GM12878 (cell line): ENCODE measurements around the gene KAT2A. TPM values are rescaled to one million over a fixed set of nuclear protein-coding genes. Genes with fewer than 3 reads are reported as not detected.

Experiments used
- ATAC-seq: fragments of 200-7000 bp; cut with Tn5 transposase; 3 replicates; pipeline ENCODE4 v1.9.1; 2020; ENCODE audit warnings: mild to moderate bottlenecking, moderate library complexity
- BruUV-seq: library from RNA; stranded (reverse); fragments of 400-500 nt; replicated peaks from 2 replicates; lab custom pipeline; 2021; lab: Mats Ljungman, UMichigan
- CTCF ChIA-PET: fragments of 300-600 bp; sonication (Branson Sonifier 250); formaldehyde crosslinking; extraction: SDS; loops from one replicate; lab custom pipeline; 2021; ENCODE audit warnings: inconsistent platforms; lab: Yijun Ruan, JAX
- POLR2A ChIA-PET: fragments of 350-600 bp; formaldehyde crosslinking; extraction: SDS; loops from one replicate; lab custom pipeline; 2021; ENCODE audit warnings: inconsistent platforms; lab: Charles Lee
- RAD21 ChIA-PET: fragments of 300-600 bp; sonication (Branson Sonifier 250); formaldehyde crosslinking; loops from one replicate; lab custom pipeline; 2023; ENCODE audit warnings: antibody characterized with exemption; ENCODE audit not compliant: unreplicated experiment; lab: Charles Lee
- SMC1A ChIA-PET: fragments of 300-600 bp; sonication (Branson Sonifier 250); formaldehyde crosslinking; loops from one replicate; lab custom pipeline; 2023; ENCODE audit not compliant: unreplicated experiment, uncharacterized antibody; lab: Charles Lee
- DNase-seq: peaks from one replicate; pipeline ENCODE4 v3.0.0-alpha.2; 2011; ENCODE audit warnings: low read depth, low spot score
- FAIRE-seq: peaks from 3 replicates; lab custom pipeline; 2011; peaks lifted over from hg19 to GRCh38; lab: Jason Lieb, UNC
- H2AFZ ChIP-seq: 2 replicates; pipeline ENCODE4 v1.6.0; 2011; ENCODE audit warnings: low read depth, low read length, control low read depth; ENCODE audit not compliant: control insufficient read depth
- H3K27ac ChIP-seq: 2 replicates; pipeline ENCODE4 v1.5.1; 2011; ENCODE audit warnings: control low read depth; ENCODE audit not compliant: control insufficient read depth, insufficient read depth
- H3K27me3 ChIP-seq, 2 experiments: replicated peaks in 1 of 2; 2 replicates each; pipeline versions ENCODE4 v1.6.0 to v1.6.1; 2011; ENCODE audit warnings: low read length in 1 of 2; ENCODE audit not compliant: control insufficient read depth in 2 of 2, insufficient read depth in 2 of 2
- H3K36me3 ChIP-seq, 2 experiments: 2 replicates each; pipeline ENCODE4 v1.5.1; 2011; ENCODE audit warnings: low read length in 1 of 2; ENCODE audit not compliant: control insufficient read depth in 2 of 2, insufficient read depth in 2 of 2
- H3K4me1 ChIP-seq: 2 replicates; pipeline ENCODE4 v1.6.1; 2011; ENCODE audit warnings: mild to moderate bottlenecking, low read length, moderate library complexity, mixed read lengths; ENCODE audit not compliant: control insufficient read depth, insufficient read depth
- H3K4me2 ChIP-seq: 2 replicates; pipeline ENCODE4 v1.6.0; 2011; ENCODE audit warnings: control low read depth; ENCODE audit not compliant: control insufficient read depth, insufficient read depth
- H3K4me3 ChIP-seq: fragments of 200-600 bp; sonication (generic); 2 replicates; pipeline ENCODE4 v1.5.1; 2016
- H3K79me2 ChIP-seq: 2 replicates; pipeline ENCODE4 v1.6.0; 2011; ENCODE audit warnings: low read length; ENCODE audit not compliant: control insufficient read depth, insufficient read depth
- H3K9ac ChIP-seq: 2 replicates; pipeline ENCODE4 v1.8.0; 2011; ENCODE audit warnings: low read length, control low read depth, mixed read lengths; ENCODE audit not compliant: control insufficient read depth, insufficient read depth
- H3K9me3 ChIP-seq: replicated peaks from 3 replicates; pipeline ENCODE4 v1.5.1; 2011; ENCODE audit warnings: mild to moderate bottlenecking, low read length; ENCODE audit not compliant: control insufficient read depth, insufficient read depth
- H4K20me1 ChIP-seq: 2 replicates; pipeline ENCODE4 v1.6.0; 2011; ENCODE audit not compliant: control insufficient read depth, insufficient read depth
- BMI1 ChIP-seq: fragments of 450-650 bp; IDR thresholded peaks from 2 replicates; pipeline ENCODE4 v1.6.1; 2016; ENCODE audit warnings: mild to moderate bottlenecking, moderate library complexity, borderline replicate concordance
- EP300 ChIP-seq, 2 experiments: fragments of 150-350 bp in 1 of 2; IDR thresholded peaks; 2 replicates each; pipeline ENCODE4 v1.6.1; 2011 to 2012; ENCODE audit warnings: low read depth in 2 of 2, low read length in 2 of 2, borderline replicate concordance in 1 of 2, improper control_type of control experiment in 1 of 2, inconsistent platforms in 1 of 2; ENCODE audit not compliant: control insufficient read depth in 1 of 2
- FOXM1 ChIP-seq: IDR thresholded peaks from 2 replicates; pipeline ENCODE4 v1.6.1; 2012; ENCODE audit warnings: low read depth, mild to moderate bottlenecking, inconsistent platforms, low read length, moderate library complexity
- IRF5 ChIP-seq: fragments of 450-650 bp; IDR thresholded peaks from 2 replicates; pipeline ENCODE4 v1.6.1; 2017; ENCODE audit warnings: borderline replicate concordance
- NFYB ChIP-seq: IDR thresholded peaks from 2 replicates; pipeline ENCODE4 v1.6.1; 2011; ENCODE audit warnings: low read depth, mild to moderate bottlenecking, low read length, improper control_type of control experiment, moderate library complexity; ENCODE audit not compliant: insufficient read depth
- NR2C1 ChIP-seq: fragments of 450-650 bp; IDR thresholded peaks from 2 replicates; pipeline ENCODE4 v1.6.1; 2017; ENCODE audit warnings: antibody characterized with exemption, mild to moderate bottlenecking, moderate library complexity
- PAX8 ChIP-seq: fragments of 450-650 bp; IDR thresholded peaks from 2 replicates; pipeline ENCODE4 v1.6.1; 2017; ENCODE audit warnings: mild to moderate bottlenecking, moderate library complexity
- SKIL ChIP-seq: fragments of 450-650 bp; IDR thresholded peaks from 2 replicates; pipeline ENCODE4 v1.6.1; 2017; ENCODE audit warnings: mild to moderate bottlenecking, low read depth, inconsistent platforms; ENCODE audit not compliant: poor library complexity, severe bottlenecking
- SMAD5 ChIP-seq: IDR thresholded peaks from 2 replicates; pipeline ENCODE4 v1.6.1; 2016; ENCODE audit warnings: antibody characterized with exemption, low read depth
- USF2 ChIP-seq: IDR thresholded peaks from 2 replicates; pipeline ENCODE4 v1.6.1; 2011; ENCODE audit warnings: low read depth, low read length, improper control_type of control experiment, borderline replicate concordance
- ZBED1 ChIP-seq: IDR thresholded peaks from 2 replicates; pipeline ENCODE4 v1.6.1; 2016; ENCODE audit warnings: borderline replicate concordance
- ZZZ3 ChIP-seq: IDR thresholded peaks from 2 replicates; pipeline ENCODE4 v1.6.1; 2011; ENCODE audit warnings: low read depth; ENCODE audit not compliant: control insufficient read depth, insufficient read length
- WGBS: methylation state at CpG from one replicate; pipeline ENCODE4 v1.1.6; 2016; ENCODE audit warnings: low lambda C conversion rate; ENCODE audit not compliant: insufficient replicate concordance, insufficient coverage; ENCODE audit errors: missing lambda C conversion rate; 5-methylcytosine and 5-hydroxymethylcytosine counted together
- in situ Hi-C: fragments of 300-500 bp; cut with MboI; formaldehyde crosslinking; loops from 9 replicates; pipeline ENCODE4 v1.14.3; 2018; ENCODE audit warnings: mixed read lengths
- intact Hi-C: fragments of 100-400 bp; cut with micrococcal nuclease; formaldehyde crosslinking; loops from one replicate; pipeline ENCODE4 v1.14.2; 2022; ENCODE audit not compliant: unreplicated experiment
- polyA plus RNA-seq, 11 experiments: library from polyadenylated mRNA; depleted of rRNA in 4 of 11; unstranded in 6 of 11; stranded (reverse) in 5 of 11; fragments of >200 nt; fragmentation: Nextera tagmentation in 4 of 11; fragmentation: Illumina TruSeq in 1 of 11; extraction: Ambion mirVana in 4 of 11; extraction: Trizol in 1 of 11; gene quantifications; 1 replicate in 1 of 11; 2 replicates in 10 of 11; pipeline versions ENCODE4 v1.2.1 to v1.2.3, GENCODE V29; 2011 to 2016; ENCODE audit warnings: inconsistent platforms in 2 of 11, missing spikeins in 2 of 11, low read depth in 1 of 11
- total RNA-seq, 4 experiments: library from RNA; depleted of rRNA in 3 of 4; stranded (reverse); fragments of >200 nt in 3 of 4; fragmentation: Illumina TruSeq in 1 of 4; extraction: Trizol in 1 of 4; gene quantifications; 2 replicates each; pipeline versions ENCODE4 v1.2.1 to v1.2.3, GENCODE V29; 2013 to 2021

KAT2A gene
- total and polyA plus RNA-seq, 10 of the 15 experiments (the other 5 are each of a cell fraction or from before 2014, with no cell fraction given): 0.85 to 47.5 (median 14.6) TPM

- ChIA-PET SMC1A (no interaction called here), CTCF (interaction anchor here (2.1 to 3.0 kb wide), 2 partner anchors 14 to 20 kb away, joined by 6 to 10 read pairs; no protein-coding TSS in a partner anchor), POLR2A (no interaction called here), RAD21 (no interaction called here)
- TF ChIP-seq ZZZ3: no peak
- TF ChIP-seq FOXM1: no peak
- TF ChIP-seq PAX8: no peak
- no peak for TF ChIP-seq SMAD5
- TF ChIP-seq ZBED1: no peak
- no peak overlapping the region for H3K9ac ChIP-seq
- no peak overlapping the region for H3K4me2 ChIP-seq
- no peaks in the 10 kb centered on the region; a peak in 2 of 4 replicates for H3K27me3 ChIP-seq
- in situ Hi-C loops: no loop called here
- intact Hi-C loops: no loop called here
- WGBS: 38% methylated on average over 7 of the region's 7 CpGs
- no peak overlapping the region for H3K4me3 ChIP-seq
- no peaks in the 10 kb centered on the region for H3K4me1 ChIP-seq
- no peaks in the 10 kb centered on the region for H3K36me3 ChIP-seq
- no peak overlapping the region for H3K27ac ChIP-seq
- H4K20me1 ChIP-seq: no peaks in the 10 kb centered on the region
- BruUV-seq: no TSS peak
- no peaks in the 10 kb centered on the region for H3K79me2 ChIP-seq
- DNase-seq: no peak
- no peaks in the 10 kb centered on the region for H3K9me3 ChIP-seq
- ATAC-seq: no peak
- H2AFZ ChIP-seq: no peak overlapping the region
- FAIRE-seq: no peak
Measured at GRCh38 chr17:42087042-42087701, 34.0 kb downstream of the KAT2A start.

- Histone ChIP-seq H3K4me2 (no peak overlapping the region), H3K36me3 (no peaks in the 10 kb centered on the region), H3K9ac (no peak overlapping the region), H3K27me3 (no peaks in the 10 kb centered on the region), H2AFZ (no peak overlapping the region), H3K9me3 (no peaks in the 10 kb centered on the region), H3K4me1 (no peaks in the 10 kb centered on the region), H3K79me2 (no peaks in the 10 kb centered on the region), H4K20me1 (no peaks in the 10 kb centered on the region), H3K27ac (no peak overlapping the region), H3K4me3 (no peak overlapping the region)
- CTCF ChIA-PET: no interaction called here
- 17% methylated on average over 9 of the region's 9 CpGs for WGBS
- in situ Hi-C loops (no loop called here), intact Hi-C loops (no loop called here)
- no TSS peak for BruUV-seq
- ATAC-seq: no peak
- POLR2A ChIA-PET: no interaction called here
- no peak for FAIRE-seq
- SMC1A ChIA-PET: no interaction called here
- RAD21 ChIA-PET: no interaction called here
- DNase-seq: no peak
- TF ChIP-seq BMI1 (no peak), USF2 (no peak), IRF5 (no peak), NFYB (no peak), EP300 (IDR thresholded peaks at IDR 0.05; ENCODE audit: borderline replicate concordance in 1 of 2, control insufficient read depth in 1 of 2, low read depth in 2 of 2, low read length in 2 of 2) (no peak), SKIL (no peak), NR2C1 (no peak)
Measured at GRCh38 chr17:42081516-42082129, 39.5 kb downstream of the KAT2A start.
